ENCODE measurements around the gene ZNF555.

ZNF555 gene

DNA sequence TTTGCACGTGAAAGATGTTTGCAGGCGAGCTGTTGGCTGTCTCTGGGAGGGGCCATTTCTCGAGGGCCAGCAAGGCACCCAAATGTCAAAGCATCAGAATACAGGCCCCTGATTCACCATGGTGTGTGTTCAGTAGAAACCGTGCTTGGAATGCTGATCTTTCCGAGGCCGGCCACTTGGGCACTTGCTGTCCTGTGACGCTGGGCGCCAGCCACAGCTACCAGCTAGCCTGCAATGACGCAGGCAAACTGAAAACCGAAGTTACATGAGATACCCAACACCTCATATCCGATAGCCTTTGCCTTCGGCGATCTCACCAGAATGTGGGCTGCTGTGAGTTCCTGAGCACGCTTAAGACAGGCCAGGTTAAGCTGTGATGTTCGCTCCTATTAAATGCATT is 44.0 kb upstream of the ZNF555 start:
- TF ChIP-seq, protein P1, sequence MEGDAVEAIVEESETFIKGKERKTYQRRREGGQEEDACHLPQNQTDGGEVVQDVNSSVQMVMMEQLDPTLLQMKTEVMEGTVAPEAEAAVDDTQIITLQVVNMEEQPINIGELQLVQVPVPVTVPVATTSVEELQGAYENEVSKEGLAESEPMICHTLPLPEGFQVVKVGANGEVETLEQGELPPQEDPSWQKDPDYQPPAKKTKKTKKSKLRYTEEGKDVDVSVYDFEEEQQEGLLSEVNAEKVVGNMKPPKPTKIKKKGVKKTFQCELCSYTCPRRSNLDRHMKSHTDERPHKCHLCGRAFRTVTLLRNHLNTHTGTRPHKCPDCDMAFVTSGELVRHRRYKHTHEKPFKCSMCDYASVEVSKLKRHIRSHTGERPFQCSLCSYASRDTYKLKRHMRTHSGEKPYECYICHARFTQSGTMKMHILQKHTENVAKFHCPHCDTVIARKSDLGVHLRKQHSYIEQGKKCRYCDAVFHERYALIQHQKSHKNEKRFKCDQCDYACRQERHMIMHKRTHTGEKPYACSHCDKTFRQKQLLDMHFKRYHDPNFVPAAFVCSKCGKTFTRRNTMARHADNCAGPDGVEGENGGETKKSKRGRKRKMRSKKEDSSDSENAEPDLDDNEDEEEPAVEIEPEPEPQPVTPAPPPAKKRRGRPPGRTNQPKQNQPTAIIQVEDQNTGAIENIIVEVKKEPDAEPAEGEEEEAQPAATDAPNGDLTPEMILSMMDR (IDR thresholded peaks at IDR 0.05; ENCODE audit: insufficient read depth, low read depth, low read length, missing control alignments), result no peak
- no peak overlapping the region for H3K4me3 ChIP-seq (ENCODE audit: low read length)
- no peak for DNase-seq (ENCODE audit: low read depth)

DNA sequence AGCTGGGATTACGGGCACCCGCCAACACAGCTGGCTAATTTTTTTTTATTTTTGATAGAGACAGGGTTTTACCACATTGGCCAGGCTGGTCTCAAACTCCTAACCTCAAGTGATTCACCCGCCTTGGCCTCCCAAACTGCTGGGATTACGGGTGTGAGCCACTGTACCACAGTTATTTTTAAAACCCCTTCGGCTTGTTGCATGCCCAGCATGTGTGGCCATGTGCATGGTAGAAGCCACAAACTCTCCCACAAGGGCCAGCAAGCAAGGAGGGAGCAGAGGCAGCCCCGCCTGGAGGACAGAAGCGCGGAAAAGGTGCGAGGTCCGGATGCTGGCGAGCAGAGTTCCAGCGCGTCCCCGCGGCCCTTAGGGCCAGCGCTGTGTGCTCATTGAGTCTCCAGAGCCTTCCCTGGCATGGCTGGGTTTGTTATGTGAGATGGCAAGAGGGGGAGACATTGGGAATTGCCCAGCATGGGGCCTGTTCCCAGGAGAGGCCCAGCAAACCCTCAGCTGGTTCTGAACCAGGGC is 43.1 kb upstream of the ZNF555 start:
- no peak for DNase-seq (ENCODE audit: low read depth)
- TF ChIP-seq, protein P1 (IDR thresholded peaks at IDR 0.05; ENCODE audit: insufficient read depth, low read depth, low read length, missing control alignments), result no peak

DNA sequence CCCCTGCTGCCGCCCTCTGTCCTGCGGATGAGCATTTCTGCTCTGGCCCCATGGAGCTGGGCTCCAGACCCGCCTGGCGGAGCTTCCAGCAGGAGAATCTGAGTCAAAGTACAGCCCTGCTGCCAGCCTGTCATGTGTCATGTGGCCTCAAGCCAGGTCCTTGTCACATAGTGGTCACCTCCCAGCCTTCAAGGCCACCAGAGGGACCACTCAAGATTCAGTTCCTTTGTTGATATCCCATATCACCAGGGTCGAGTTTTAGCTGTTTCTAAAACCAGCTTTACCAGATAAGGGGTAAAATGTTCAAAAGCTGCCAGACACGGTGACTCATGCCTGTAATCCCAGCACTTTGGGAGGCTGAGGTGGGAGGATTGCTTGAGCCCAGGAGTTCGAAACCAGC is 42.5 kb upstream of the ZNF555 start:
- H3K4me3 ChIP-seq (ENCODE audit: low read length), result no peak overlapping the region
- DNase-seq (ENCODE audit: low read depth), result no peak
- TF ChIP-seq, protein P1 (IDR thresholded peaks at IDR 0.05; ENCODE audit: insufficient read depth, low read depth, low read length, missing control alignments), result no peak

More for the DNA sequence above, 43.1 kb upstream of the ZNF555 start:
- no peak overlapping the region for H3K4me3 ChIP-seq (ENCODE audit: low read length)

DNA sequence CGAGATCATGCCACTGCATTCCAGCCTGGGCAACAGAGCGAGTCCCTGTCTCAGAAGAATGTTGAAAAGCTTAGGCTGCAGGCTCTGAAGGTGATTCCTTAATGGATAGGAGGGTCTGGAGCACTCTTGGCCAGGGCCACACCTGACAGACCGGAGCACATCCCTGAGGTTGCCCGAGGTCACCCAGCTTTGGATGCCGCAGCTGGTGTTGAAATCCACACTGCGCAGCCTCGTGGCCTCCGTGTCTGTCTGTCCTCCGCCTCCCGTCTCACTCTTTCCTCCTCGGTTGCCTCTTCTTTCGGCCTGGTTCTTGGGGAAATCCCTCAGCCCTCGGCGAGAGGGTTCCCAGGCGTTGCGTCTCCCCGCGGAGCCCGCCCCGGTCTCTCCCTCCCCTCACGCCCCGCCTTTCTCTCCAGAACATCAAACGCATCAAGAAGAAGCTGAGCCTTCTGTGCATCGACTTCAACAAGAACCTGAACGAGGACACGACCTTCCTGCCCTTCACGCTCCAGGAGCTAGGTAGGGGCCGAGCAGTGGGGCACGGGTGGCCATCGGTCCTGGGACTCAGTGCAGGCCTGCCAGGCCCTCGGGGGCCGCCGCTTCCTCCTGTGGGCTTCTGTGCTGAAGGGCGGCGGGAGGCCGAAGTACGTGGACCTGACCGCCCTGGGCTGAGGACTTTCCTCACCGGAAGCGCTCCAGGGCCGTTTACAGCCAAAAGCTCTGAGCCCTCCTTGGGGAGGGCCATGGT is 41.8 kb upstream of the ZNF555 start:
- TF ChIP-seq, protein P1 (IDR thresholded peaks at IDR 0.05; ENCODE audit: insufficient read depth, low read depth, low read length, missing control alignments), result no peak
- DNase-seq (ENCODE audit: low read depth), result no peak
- no peak overlapping the region for H3K4me3 ChIP-seq (ENCODE audit: low read length)

DNA sequence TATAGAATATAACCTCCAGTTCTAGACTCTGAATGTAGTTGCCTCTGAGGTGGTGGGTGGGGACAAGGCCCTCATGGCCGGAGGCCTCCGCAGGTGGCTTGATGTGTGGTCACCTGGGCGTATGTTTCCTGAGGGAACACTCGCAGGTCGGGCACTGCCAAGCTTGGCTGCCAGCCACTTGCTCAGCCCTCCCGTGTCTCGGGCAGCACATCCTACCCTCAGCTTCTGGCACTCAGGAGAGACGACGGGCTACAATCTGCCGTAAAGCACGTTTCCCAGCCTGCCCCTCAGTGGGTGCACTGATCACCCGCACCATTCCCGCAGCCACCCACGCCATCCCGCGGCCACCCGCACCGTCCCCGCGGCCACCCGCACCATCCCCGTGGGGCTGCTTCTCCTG is 40.8 kb upstream of the ZNF555 start:
- H3K4me3 ChIP-seq (ENCODE audit: low read length), result no peak overlapping the region
- DNase-seq (ENCODE audit: low read depth), result no peak
- TF ChIP-seq, protein P1 (IDR thresholded peaks at IDR 0.05; ENCODE audit: insufficient read depth, low read depth, low read length, missing control alignments), result no peak

DNA sequence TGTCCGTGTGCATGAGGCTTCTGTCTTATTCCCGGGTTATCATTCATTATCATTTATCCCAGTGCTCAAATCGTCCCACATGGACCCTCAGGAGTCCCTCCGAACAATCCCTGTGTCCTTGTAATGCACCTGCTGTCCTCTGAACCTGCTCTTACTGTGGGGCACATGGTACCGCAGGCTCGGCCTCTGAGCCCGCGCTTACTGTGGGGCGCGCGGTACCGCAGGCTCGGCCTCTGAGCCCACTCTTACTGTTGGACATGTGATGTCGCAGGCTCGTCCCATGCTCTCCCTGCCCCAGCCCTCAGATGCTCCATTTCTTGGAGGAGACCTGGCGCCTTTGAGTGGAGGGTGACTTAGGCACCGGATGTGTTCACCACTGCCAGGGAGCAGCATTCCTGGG is 38.4 kb upstream of the ZNF555 start:
- no peak for DNase-seq (ENCODE audit: low read depth)
- TF ChIP-seq, protein P1 (IDR thresholded peaks at IDR 0.05; ENCODE audit: insufficient read depth, low read depth, low read length, missing control alignments), result no peak
- no peak overlapping the region for H3K4me3 ChIP-seq (ENCODE audit: low read length)

Data from epithelial cell of esophagus (primary cell).